Skin epidermis (tissue), 12 donors: ENCODE results near the gene RAB1B.
"Not testable (repeated sequence)": the region's sequence is repeated elsewhere in the genome, so short reads cannot be mapped to it uniquely, and the experiment has no call there.

Experiments
- H3K27ac ChIP-seq, 21 experiments: fragments of 200-600 bp; sonication (generic) in 11 of 21; one replicate each; pipeline ENCODE4 v1.5.0; 2020; ENCODE audit warnings: mild to moderate bottlenecking in 3 of 21, inconsistent platforms in 2 of 21, moderate library complexity in 2 of 21
- H3K4me3 ChIP-seq, 7 experiments: fragments of 200-600 bp; sonication (generic) in 2 of 7; one replicate each; pipeline ENCODE4 v1.5.0; 2020; ENCODE audit warnings: inconsistent platforms in 2 of 7, mild to moderate bottlenecking in 2 of 7, moderate library complexity in 1 of 7

The RAB1B gene

DNA sequence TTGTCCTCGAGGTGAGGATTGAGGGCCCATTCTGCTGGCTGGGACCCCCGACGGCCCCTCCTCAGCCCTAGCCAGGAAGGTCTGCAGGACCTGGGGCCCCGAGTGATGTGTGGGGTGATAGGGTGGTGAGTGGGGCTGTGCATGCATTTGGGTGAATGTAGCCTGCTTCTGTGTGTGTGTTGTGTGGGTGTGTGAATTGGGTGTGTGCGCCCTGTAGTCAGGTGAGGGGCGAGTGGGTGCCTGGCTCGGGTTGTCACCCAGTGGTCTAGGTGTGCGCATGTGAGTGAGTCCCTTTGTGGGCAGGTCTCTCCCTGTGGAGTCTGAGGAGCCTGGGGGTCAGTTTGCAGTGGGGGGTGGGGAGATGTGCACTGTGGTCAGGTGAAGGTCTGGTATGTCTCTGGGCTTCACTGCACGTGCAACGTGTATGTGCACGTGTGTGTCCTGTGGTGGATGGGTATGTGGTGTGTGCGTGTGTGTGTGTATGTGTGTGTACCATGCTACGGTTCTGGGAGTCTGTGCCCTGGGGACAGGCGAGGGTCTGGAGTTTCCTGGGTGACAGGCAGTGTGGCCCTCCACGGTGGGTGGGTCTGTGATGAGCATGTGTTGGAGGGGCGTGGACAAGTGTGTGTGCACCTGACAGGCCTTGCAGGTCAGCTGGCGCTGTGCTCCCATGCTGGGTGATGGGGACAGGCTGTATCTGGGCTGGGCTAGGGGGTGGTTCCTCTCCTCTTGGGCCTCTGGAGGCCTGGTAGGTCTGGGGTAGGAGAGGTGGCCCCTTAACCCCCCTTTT is 24.3 kb downstream of the RAB1B start:
- Histone ChIP-seq H3K4me3 (no peak overlapping the region), H3K27ac (no peak overlapping the region)

DNA sequence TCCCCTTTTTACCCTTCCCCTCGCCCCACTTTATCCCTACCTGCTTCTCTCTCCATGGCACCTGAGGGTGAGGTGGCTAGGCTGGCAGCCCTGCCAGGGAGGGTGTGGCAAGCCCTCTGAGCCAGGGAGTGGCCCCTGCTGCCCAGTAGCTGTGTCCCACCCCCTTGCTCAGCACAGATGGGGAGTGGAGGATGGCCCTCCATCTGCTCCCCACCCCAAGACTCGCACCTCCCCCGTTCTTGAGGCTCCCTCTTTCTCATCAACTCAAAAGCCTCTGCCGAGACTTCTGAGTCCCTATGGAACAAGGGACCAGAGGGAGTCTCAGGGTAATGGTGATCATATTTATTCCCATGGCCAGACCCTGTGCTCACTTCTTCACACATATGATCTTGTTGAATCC is 24.9 kb downstream of the RAB1B start:
- no peak overlapping the region for H3K27ac ChIP-seq
- H3K4me3 ChIP-seq = no peak overlapping the region

DNA sequence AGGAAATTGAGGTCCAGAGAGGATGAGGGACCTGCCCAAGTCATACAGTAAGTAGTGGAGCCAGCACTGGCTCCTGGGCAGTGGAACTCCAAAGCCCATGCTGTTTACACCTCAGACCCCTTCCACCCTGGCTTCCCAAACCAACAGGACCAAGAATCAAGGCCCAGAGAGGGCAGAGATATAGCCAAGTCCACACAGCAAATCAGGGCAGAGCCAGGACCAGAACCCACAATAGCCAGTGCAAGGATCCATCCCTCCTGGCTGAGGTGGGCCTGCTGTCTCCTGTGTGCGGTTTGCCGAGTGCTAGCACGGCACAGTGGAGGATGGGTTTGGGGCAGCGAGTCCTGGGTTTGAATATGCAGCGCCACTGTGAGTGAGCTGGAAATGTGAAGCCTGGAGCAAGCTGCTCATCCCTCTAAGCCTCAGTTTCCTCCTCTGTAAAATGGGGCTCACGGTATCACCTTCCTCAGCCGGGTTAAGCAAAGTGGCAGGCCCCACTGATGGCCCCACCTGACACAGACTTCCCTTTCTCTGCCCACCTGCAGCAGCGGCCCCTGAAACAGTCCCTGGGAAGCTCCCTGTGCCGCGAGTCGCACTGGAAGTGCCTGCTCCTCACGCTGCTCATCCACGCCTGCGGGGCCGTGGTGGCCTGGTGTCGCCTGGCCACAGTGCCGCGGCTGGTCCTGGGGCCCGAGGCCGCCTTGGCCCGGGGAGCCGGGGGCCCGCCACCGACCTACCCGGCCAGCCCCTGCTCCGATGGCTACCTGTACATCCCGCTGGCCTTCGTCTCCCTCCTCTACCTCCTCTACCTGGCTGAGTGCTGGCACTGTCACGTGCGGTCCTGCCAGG is 25.6 kb downstream of the RAB1B start:
- Histone ChIP-seq H3K27ac (no peak overlapping the region), H3K4me3 (no peak overlapping the region)

DNA sequence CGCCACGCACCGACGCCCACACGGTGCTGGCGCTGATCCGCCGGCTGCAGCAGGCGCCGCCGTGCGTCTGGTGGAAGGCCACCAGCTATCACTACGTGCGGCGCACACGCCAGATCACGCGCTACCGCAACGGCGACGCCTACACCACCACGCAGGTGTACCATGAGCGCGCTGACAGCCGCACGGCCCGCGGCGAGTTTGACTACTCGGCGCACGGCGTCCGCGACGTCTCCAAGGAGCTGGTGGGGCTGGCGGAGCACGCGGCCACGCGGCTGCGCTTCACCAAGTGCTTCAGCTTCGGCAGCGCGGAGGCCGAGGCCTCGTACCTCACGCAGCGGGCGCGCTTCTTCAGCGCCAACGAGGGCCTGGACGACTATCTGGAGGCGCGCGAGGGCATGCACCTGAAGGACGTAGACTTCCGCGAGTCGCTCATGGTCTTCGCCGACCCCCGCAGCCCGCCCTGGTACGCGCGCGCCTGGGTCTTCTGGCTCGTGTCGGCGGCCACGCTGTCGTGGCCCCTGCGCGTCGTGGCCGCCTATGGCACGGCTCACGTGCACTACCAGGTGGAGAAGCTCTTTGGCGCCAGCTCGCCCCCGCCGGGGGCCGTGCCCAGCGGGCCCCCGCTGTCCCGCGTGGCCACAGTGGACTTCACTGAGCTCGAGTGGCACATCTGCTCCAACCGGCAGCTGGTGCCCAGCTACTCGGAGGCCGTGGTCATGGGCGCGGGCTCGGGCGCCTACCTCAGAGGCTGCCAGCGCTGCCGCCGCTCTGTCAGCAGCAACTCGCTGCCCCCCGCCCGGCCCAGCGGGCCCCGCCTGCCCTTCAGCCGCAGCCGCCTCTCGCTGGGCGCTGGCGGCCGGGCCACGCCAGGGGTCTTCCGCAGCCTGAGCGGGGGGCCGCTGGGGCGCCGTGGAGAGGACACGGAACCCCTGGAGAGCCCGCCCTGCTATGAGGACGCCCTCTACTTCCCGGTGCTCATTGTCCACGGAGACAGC is 26.5 kb downstream of the RAB1B start:
- no peak overlapping the region for H3K27ac ChIP-seq
- no peak overlapping the region for H3K4me3 ChIP-seq

DNA sequence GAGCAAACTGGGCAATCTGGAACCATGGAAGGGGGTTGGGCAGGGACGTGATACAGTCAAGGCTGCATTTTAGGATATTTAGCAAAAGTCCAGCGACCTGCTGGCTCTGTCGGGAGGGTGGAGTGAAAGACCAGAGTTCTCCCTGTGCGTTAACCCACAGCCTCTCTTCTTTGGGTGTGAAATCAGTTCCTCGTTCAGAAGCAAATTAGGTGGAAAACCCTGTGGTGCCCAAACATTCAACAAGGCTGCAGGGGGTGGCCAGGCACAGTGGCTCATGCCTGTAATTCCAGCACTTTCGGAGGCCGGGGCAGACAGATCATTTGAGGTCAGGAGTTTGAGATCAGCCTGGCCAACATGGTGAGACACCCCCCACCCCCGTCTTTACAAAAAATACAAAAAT is 29.2 kb downstream of the RAB1B start:
- Histone ChIP-seq H3K27ac (no peak overlapping the region), H3K4me3 (no peak overlapping the region)

DNA sequence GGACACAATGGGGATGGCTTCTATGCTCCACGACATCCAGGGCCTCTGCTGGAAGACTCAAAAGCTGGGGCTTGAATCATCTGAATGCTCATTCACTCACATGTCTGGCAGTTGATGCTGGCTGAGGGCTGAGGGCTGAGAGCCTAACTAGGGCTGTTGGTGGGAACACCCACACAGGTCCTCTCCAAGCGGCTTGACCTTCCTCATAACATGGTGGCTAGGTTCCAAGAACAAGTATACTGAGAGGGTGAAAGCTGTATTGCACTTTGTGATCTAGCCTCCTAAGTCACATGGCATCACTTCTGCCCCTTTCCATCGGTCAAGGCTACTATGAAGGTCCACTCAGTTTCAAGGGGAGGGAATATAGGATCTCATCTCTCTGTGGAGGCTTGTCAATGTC is 30.7 kb downstream of the RAB1B start:
- Histone ChIP-seq H3K27ac (no peak overlapping the region), H3K4me3 (no peak overlapping the region)

DNA sequence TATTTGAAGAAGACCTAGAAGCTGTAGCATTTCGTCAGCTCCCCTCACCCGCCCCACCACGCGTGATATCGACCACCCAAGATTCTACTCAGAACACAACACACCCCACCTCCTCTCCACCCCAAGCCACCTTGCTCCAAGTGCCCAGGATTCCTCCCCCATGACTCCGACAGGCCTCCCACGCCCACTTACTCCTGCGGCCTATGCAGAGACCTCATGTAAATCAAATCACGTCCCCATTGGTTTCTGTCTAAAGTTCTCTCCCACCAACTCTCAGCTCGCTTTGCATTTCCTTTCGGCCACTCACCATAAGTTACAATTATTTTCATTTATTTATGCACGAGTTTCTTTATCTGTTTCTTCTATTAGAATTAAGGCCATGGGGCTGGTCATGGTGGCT is 34.2 kb downstream of the RAB1B start:
- H3K27ac ChIP-seq = no peak overlapping the region
- no peak overlapping the region for H3K4me3 ChIP-seq

DNA sequence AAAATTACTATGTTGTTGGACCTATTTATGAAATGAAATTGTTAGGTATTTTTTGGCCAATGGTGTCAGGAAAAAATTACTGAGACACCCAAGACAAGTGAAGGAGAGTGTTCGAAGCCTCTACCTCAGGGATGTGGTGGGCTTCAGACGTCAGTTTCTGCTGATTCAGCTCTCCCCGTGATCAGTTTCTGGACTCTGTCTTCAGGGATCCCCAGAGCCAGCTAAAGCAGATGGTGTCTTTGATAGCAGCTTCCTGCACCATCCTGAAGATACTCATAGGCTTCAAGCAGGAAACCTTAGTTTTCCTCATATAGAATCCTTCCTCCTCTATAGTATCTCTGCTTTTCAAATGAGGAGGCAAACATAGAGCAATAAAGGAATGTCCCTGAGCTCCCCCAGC is 41.0 kb downstream of the RAB1B start:
- H3K4me3 ChIP-seq = no peak overlapping the region
- H3K27ac ChIP-seq = no peak overlapping the region

DNA sequence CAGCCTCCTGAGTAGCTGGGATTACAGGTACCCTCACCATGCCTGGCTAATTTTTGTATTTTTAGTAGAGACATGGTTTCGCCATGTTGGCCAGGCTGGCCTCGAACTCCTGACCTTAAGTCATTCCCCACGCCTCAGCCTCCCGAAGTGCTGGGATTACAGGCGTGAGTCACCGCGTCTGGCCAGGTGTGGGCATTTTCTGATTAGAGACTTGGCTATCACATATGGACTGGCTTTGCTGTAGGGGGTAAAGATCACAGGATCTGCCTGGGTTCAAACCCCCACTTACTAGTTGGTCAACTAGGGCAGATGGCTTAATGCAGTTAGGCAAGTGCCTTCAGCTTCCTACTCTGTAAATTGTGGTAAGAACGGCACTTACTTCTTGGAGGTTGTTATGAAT is 41.9 kb downstream of the RAB1B start:
- no peak overlapping the region for H3K4me3 ChIP-seq
- no peak overlapping the region for H3K27ac ChIP-seq

DNA sequence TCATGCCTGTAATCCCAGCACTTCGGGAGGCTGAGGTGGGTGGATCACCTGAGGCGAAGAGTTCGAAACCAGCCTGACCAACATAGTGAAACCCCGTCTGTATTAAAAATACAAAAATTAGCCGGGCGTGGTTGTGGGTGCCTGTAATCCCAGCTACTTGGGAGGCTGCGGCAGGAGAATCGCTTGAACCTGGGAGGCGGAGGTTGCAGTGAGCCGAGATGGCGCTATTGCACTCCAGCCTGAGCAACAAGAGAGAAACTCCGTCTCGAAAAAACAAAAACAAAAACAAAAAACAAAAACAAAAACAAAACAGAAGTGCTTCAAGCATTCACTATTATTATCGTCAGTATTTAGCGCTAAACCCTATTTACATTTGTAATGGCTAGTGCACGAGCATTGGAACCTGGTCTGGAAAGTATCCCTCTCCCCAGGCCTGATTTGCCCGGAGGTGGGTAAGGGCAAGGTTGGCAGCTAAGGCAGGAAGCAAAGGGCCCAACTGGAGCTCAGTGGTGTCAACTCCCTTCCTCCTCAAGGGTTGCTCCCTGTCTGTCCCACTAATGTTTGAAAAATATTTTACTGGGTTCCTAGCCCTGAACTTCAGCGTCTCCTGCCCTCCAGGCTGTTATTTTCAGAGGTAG is 42.5 kb downstream of the RAB1B start:
- H3K4me3 ChIP-seq = not testable (repeated sequence)
- peak overlapping the region in 4 of 21 experiments; percentile 35 to 82 (median 74) for H3K27ac ChIP-seq

DNA sequence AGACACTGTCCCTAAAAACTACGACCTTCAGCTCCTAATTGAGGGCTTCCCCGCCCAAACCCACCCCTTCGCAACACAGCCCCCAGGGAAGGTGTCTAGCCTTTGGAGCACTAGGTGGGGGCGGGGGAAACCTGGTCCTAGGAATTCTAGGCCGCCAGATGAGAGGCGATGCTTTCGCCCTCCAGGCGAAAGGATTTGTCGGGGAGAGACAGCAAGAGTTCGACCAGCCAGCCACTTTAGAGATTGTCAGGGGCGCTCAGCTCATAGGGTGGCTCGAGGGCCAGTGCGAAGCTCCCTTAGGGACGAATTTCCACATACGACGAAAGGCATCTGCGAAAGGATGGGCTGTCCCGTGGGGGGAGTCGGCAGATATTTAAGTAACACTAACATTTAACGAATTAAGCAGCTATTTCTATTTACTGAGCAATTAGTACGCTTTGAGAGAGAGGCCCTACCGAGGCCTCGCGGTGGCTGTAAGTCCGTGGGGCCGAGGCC is 43.1 kb downstream of the RAB1B start:
- Histone ChIP-seq H3K4me3 (peak overlapping the region; percentile 25 to 49 (median 41)), H3K27ac (peak overlapping the region in 16 of 21 experiments; percentile 10 to 87 (median 74))

DNA sequence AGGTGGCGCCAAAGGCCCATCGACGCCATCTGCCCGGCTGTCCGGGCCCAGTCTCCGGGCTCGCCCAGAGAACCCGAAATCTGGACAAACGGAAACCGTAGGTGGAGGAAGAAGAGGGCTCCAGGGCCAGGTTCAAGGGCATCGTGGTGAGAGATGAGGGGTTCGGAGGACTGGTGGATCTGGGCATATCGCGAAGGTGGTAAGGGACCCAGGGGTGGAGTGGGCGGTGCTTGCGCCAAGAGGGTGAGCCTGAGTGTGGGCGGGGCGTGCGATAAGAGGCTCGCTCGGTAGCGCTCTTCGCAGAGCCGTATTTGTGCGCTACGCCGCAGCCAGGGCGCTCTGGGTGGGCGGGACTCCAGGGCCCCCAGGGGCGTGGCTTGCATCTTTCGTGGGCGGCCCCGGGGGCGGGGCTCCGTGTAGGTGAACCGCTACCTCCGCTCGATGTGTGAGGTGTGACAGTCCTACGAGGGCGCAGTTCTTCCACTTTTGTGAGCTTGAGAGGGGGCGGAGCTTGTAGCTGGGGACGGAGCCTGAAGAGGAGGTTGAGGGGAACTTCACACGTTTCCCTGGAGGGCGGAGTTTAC is 43.6 kb downstream of the RAB1B start:
- peak overlapping the region; percentile 25 to 49 (median 41) for H3K4me3 ChIP-seq
- peak overlapping the region in 19 of 21 experiments; percentile 10 to 87 (median 72) for H3K27ac ChIP-seq

DNA sequence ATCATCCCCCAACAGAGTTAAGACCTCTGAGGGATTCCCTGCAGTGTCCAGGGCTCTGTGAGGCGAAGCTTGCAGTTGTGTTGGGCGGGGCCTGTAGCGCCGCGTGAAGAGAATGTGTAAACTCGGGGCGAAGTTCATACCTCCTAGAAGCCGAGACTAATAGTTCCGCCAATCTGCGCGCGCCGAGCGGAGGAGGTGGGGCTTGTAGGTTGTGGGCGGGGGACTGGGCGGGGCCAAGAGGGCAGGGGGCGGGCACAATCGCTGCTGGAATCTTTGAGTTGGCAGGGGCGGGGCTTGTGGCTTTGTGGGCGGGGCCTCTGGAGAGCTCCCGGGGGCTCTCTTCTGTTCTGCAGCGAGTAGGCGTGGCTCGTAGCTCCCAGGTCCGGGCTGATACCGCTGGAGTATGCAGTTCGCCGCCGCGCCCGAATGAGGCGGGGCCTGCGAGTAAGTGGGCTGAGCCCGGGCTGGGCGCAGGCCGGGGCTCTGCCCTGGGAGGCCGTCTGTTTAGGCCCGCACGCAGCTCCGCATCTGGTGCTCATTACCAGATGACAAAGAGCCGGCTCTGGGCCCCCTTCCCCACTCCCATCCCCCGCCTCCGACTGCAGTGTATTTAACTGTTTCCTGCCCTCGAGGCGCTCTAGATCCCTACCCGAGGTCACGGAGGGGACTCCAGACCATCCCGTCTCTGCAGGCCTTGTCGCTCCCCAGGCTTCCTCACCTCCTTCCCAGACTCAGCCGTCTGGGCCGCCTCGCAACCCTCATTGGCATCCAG is 44.3 kb downstream of the RAB1B start:
- Histone ChIP-seq H3K27ac (peak overlapping the region in 20 of 21 experiments; percentile 61 to 87 (median 79)), H3K4me3 (peak overlapping the region; percentile 39 to 49 (median 41))

DNA sequence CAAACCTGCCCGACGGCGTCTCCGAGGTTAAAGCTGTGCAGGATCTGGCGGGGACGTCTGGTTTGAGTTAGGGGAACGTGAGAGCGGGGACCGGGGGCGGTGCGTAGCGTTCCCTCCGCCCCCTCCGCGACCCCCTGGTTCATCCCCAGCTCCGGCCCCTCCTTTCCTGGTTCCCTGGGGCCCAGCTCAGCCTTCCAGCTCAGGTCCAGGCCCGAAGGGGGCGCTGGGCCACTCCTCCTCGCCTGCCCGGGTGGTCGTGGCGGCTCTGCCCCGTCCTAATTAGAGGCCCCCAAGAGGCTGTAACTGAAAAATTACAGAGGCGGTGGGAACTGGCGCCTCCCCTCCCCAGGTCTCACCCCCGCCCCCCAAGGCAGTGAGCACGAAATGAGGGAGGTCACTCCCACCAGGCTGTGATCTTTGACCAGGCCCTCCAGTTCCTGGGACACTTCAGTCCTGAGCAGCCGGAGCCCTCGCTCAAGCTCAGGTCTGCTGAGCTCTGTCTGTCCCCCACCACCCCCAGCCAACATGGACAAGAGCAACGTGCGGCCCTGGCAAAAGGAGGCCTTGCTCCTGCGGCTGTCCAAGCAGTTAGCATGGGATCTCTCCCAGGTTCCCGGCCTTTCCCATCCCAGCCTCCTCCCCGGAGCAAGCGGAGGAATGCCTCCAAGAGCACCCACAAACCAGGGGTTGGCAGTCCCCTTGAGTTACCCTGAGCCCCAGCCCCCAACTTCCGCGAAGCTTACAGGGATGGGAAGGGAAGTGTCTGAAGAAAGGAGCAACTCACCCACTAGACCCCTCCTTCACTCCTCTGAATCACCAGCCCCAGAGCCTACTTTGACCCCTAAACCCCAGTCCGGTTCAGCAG is 45.1 kb downstream of the RAB1B start:
- H3K27ac ChIP-seq = peak overlapping the region in 20 of 21 experiments; percentile 61 to 87 (median 79)
- peak overlapping the region; percentile 31 to 49 (median 40) for H3K4me3 ChIP-seq

DNA sequence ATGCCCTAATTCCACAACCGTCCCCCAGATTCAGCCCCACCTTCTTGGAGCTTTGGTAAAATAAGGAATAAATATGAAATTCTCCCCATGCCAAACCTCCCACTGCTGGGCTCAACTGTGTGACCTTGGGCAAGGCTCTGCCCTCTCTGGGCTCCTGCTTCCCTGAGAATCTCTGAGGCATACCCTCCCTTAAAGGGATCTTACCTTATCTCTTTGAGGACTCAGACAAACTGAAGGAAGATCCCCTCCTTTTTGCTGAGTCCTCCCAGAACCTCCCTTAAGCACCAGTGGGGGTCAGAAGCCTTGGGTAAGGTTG is 45.7 kb downstream of the RAB1B start:
- Histone ChIP-seq H3K4me3 (peak overlapping the region; percentile 31 to 49 (median 40)), H3K27ac (peak overlapping the region in 19 of 21 experiments; percentile 61 to 87 (median 80))

DNA sequence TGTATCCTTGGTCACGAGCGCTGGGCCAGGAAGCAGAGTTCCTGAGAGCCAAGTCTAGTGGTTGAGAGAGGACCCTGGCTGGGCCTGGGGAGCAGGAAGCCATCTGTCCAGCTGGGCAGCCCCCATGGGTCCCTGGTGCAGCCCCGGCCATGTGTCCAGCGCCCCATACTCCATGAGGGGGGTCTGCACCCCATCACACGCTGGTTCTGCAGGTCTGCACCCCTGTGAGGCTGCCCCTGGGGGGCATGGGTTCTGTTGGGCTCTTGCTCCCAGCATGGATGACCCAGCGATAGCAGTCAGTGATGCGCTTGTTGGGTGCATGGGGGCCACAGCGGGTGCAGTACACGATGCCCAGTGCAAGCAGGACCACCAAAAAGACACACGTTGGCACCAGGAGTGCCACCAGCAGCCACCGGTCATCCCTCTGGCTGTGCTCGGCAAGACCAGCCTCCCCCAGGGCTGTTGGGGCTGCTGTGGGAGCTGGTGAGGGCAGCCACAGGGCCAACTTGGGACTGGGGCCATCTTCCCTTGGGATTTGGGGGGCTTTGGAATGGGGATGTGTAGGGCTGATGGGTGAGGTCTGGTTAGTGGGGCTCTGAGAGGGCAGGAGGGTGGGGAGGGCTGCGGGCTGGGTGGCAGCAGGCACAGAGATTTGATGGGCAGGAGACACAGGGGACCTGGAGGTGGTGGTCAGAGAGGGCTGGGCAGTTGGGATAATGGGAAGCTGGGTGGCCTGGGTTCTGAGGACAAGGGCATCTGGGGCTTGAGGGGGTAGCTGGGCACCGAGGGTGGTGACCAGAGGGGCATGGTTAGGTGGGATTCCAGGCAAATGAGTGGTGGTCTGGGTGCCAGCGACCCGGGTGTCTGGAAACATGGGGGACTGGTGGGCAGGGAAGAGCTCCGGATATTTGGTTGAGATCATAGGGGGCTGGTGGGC is 46.4 kb downstream of the RAB1B start:
- peak overlapping the region in 19 of 21 experiments; percentile 31 to 87 (median 78) for H3K27ac ChIP-seq
- peak overlapping the region; percentile 31 to 49 (median 40) for H3K4me3 ChIP-seq
